Gastroesophageal sphincter (tissue), 4 donors: ENCODE data around the gene LRRC8B. TPM values are rescaled to one million over a fixed set of nuclear protein-coding genes. Genes with fewer than 3 reads are reported as not detected.

Experiments
- ATAC-seq: fragments of 150-250 bp; one replicate; pipeline ENCODE4 v1.9.1; 2016; ENCODE audit warnings: mild to moderate bottlenecking, moderate library complexity
- H3K27ac ChIP-seq, 4 donors: fragments of 200-600 bp; sonication (generic) in 3 of 4; 1 replicate in 3 of 4; 2 replicates in 1 of 4; pipeline ENCODE4 v1.5.1; 2016 to 2019
- H3K27me3 ChIP-seq: fragments of 200-600 bp; sonication (generic); one replicate; pipeline ENCODE4 v1.5.1; 2019
- H3K36me3 ChIP-seq, 2 donors: fragments of 200-600 bp; sonication (generic); one replicate each; pipeline ENCODE4 v1.5.1; 2019; ENCODE audit warnings: control low read depth in 1 of 2
- H3K4me1 ChIP-seq, 3 donors: fragments of 200-600 bp; sonication (generic); 1 replicate in 2 of 3; 2 replicates in 1 of 3; pipeline ENCODE4 v1.5.1; 2016 to 2019; ENCODE audit warnings: control low read depth in 2 of 3
- H3K4me3 ChIP-seq, 2 donors: fragments of 200-600 bp; sonication (generic); one replicate each; pipeline ENCODE4 v1.5.1; 2019; ENCODE audit warnings: mild to moderate bottlenecking in 1 of 2, moderate library complexity in 1 of 2
- H3K9me3 ChIP-seq, 3 donors: fragments of 200-600 bp; sonication (generic); one replicate each; pipeline ENCODE4 v1.5.1; 2017 to 2019; ENCODE audit warnings: control low read depth in 2 of 3
- EP300 ChIP-seq: sonication (generic); formaldehyde crosslinking; IDR thresholded peaks from one replicate; pipeline ENCODE4 v1.6.1; 2017; ENCODE audit warnings: antibody characterized with exemption, mild to moderate bottlenecking
- POLR2A ChIP-seq, 2 donors: fragments of 450-650 bp; IDR thresholded peaks; one replicate each; pipeline ENCODE4 v1.6.1; 2017; ENCODE audit warnings: antibody characterized with exemption in 2 of 2, mild to moderate bottlenecking in 2 of 2, moderate library complexity in 1 of 2
- POLR2AphosphoS5 ChIP-seq: sonication (generic); formaldehyde crosslinking; IDR thresholded peaks from one replicate; pipeline ENCODE4 v1.6.1; 2017; ENCODE audit warnings: antibody characterized with exemption
- WGBS, 2 donors: methylation state at CpG; one replicate each; pipeline ENCODE4 v1.1.5; 2018; ENCODE audit warnings: low coverage in 1 of 2; 5-methylcytosine and 5-hydroxymethylcytosine counted together
- total RNA-seq, 4 donors: library from RNA; depleted of rRNA; stranded (reverse); fragments of >200 nt; gene quantifications; one replicate each; pipeline ENCODE4 v1.1.0, GENCODE V29; 2016
- TF ChIP-seq, protein P1 (sequence below), 4 experiments: fragments of 200-600 bp in 2 of 4; fragments of 450-650 bp in 2 of 4; sonication (generic) in 1 of 4; IDR thresholded peaks; one replicate each; pipeline ENCODE4 v1.5.1; 2017 to 2019; ENCODE audit warnings: antibody characterized with exemption in 4 of 4, mild to moderate bottlenecking in 2 of 4, moderate library complexity in 2 of 4

The LRRC8B gene
- total RNA-seq, 4 donors from 2014 or later = 3.5 to 6.9 (median 5.0) TPM

DNA sequence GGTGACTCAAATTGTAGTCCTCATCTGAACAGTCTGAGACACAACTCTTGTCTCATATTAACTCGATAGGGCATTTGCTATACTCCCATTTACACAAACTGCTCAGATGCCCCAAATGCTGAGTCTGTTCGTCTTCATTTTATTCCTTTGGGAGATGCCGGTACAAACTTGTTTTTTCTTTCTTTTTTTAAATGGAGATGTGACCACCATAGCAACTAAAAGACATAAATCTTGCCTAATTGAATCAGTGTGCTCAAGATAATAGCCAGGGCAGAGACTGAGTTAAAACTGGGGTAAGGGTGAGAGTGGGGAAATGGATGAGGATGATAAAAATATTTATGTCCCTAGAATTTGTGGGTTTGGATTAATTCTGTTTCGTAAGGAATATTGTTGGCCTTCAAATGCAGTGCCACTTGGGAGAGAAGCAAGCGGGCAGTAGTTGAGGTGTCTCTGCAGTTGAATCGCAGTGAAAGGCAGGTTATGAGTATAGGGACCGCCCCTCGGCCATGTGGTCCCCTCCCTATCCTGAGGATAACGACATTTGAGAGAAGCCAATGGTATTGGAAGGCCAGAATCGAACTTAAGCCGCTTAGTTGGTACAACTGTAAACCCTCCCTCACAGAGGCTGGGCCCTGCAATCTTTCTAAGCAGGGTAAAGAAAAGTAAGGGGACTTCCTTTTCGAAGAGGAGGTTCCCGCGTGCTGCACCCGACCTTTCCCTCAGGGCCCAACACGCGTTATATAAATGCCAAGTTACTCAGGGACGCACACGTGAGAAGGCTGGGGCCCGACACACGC is 859 bp upstream of the LRRC8B start:
- Histone ChIP-seq H3K36me3 (no peaks in the 10 kb centered on the region), H3K9me3 (no peaks in the 10 kb centered on the region), H3K4me1 (peaks cover 0 to 31% (median 4%) of the 10 kb centered on the region in 3 donors), H3K27ac (peak overlapping the region; percentile 19 to 95 (median 88)), H3K27me3 (no peaks in the 10 kb centered on the region), H3K4me3 (peak overlapping the region; percentile 78 to 96)
- ATAC-seq = peak; percentile 45
- TF ChIP-seq EP300 (no peak), POLR2AphosphoS5 (no peak), POLR2A (IDR thresholded peaks at IDR 0.05) (no peak)
- TF ChIP-seq, protein P1, sequence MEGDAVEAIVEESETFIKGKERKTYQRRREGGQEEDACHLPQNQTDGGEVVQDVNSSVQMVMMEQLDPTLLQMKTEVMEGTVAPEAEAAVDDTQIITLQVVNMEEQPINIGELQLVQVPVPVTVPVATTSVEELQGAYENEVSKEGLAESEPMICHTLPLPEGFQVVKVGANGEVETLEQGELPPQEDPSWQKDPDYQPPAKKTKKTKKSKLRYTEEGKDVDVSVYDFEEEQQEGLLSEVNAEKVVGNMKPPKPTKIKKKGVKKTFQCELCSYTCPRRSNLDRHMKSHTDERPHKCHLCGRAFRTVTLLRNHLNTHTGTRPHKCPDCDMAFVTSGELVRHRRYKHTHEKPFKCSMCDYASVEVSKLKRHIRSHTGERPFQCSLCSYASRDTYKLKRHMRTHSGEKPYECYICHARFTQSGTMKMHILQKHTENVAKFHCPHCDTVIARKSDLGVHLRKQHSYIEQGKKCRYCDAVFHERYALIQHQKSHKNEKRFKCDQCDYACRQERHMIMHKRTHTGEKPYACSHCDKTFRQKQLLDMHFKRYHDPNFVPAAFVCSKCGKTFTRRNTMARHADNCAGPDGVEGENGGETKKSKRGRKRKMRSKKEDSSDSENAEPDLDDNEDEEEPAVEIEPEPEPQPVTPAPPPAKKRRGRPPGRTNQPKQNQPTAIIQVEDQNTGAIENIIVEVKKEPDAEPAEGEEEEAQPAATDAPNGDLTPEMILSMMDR (IDR thresholded peaks at IDR 0.05) = no peak
- WGBS, 2 donors = 20 to 35% methylated on average over 10 to 19 of the region's 21 CpGs

DNA sequence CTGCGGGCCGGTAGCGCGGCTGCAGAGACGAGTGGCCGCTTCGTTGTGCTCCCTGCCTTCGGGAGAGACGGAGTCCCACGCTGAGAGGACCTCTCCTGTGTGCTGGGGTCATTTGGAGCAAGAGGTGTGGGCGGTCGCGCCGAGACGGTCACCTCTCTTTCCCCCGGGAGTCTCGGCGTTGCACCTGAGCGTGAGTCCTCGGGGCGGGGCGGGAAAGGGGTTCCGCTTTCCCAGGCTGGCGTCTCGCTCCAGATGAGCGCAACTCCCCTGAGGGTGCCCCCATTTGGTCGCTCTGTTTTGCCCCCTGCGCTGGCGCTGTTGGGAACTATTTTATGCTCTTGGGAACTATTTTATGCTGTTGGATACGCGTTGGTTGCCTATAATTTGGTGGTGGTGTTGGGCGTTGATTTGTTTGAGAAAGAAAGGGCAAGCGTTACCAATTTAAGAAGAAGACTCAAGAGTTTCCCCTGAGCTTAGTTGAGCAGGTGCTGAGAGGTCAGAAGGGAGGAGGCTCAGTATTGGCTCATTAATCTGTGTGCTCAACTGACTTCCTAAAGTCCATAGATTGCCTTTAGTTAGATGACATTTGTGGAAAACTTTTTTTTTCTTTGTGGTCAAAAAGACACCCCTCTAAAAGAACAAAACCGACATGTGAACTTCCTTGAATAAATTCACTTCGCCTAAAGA is 683 bp downstream of the LRRC8B start:
- H3K9me3 ChIP-seq = no peaks in the 10 kb centered on the region
- H3K27ac ChIP-seq = peak overlapping the region; percentile 32 to 95 (median 88)
- TF ChIP-seq, protein P1 (IDR thresholded peaks at IDR 0.05) = no peak
- no peak for TF ChIP-seq EP300
- no peak for TF ChIP-seq POLR2AphosphoS5
- TF ChIP-seq POLR2A (IDR thresholded peaks at IDR 0.05) = no peak
- no peaks in the 10 kb centered on the region for H3K36me3 ChIP-seq
- peaks cover 0 to 31% (median 4%) of the 10 kb centered on the region in 3 donors for H3K4me1 ChIP-seq
- WGBS, 2 donors = 15 to 59% methylated on average over 2 to 6 of the region's 35 CpGs
- peak overlapping the region; percentile 78 to 96 for H3K4me3 ChIP-seq
- H3K27me3 ChIP-seq = no peaks in the 10 kb centered on the region
- ATAC-seq = no peak

DNA sequence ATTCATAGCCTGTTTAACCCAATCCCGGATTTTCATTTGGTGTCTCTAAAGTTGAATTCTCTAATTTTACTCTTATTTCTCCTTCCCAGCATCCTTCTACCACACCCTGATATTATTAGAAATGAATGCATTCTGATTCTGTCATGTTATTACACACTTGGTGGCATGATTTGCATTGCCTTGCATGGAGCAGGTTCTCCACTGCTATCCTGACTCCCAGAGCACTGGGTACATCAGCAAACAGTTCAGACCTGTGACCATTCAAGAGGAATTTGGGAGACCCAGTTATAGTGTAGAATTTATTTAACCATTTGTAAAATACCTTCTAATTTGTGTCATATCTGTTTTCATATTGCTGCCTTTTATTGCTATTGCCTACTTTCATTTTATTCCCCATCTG is 2.6 kb downstream of the LRRC8B start:
- no peaks in the 10 kb centered on the region for H3K36me3 ChIP-seq
- no peak overlapping the region for H3K27ac ChIP-seq
- no peaks in the 10 kb centered on the region for H3K9me3 ChIP-seq
- no peaks in the 10 kb centered on the region for H3K27me3 ChIP-seq
- no peak for ATAC-seq
- H3K4me1 ChIP-seq = peaks cover 0 to 31% (median 4%) of the 10 kb centered on the region in 3 donors
- H3K4me3 ChIP-seq = no peak overlapping the region
- WGBS, 2 donors = 67 to 90% methylated on average over 1 of the region's 1 CpG
- TF ChIP-seq, protein P1 (IDR thresholded peaks at IDR 0.05) = no peak
- no peak for TF ChIP-seq EP300
- TF ChIP-seq POLR2A (IDR thresholded peaks at IDR 0.05) = no peak

DNA sequence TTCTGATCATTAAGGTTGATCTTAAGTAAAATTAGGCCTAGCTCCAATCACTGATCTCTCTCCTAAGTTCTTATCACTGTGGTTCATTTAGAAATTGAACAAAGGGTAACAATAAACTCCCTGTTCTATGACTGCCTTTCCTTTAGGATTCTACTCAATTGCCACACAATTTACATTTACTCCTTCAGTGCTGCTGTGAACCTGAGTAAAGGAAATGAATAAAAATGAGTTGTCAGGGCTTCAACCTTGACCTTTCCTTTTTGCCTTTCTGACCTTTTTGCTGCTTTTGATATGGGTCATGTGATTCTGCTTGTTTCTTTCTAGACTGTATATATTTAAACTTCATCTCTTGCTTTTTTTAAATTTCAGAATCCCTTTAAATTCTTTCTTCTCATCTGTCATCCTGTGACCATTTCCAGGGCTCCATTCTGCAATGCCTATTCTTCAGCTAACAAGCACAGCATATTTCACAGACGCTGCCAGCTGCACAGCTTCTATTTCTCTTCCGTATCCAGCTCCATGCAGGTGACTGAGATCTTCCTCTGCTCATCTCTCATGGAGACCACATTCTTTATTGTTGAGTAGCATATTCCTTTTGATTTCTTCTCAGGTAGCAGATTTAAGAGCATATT is 3.2 kb downstream of the LRRC8B start:
- H3K4me1 ChIP-seq = peaks cover 0 to 31% (median 4%) of the 10 kb centered on the region in 3 donors
- no peaks in the 10 kb centered on the region for H3K27me3 ChIP-seq
- H3K4me3 ChIP-seq = no peak overlapping the region
- no peak for ATAC-seq
- H3K36me3 ChIP-seq = no peaks in the 10 kb centered on the region
- H3K27ac ChIP-seq = no peak overlapping the region
- TF ChIP-seq POLR2A (IDR thresholded peaks at IDR 0.05) (no peak), POLR2AphosphoS5 (no peak), EP300 (no peak)
- TF ChIP-seq, protein P1 (IDR thresholded peaks at IDR 0.05) = no peak
- WGBS, 2 donors = 63 to 71% methylated on average over 2 of the region's 2 CpGs
- H3K9me3 ChIP-seq = no peaks in the 10 kb centered on the region
